IPS-20b (cell line): Measurements from ENCODE around the gene DCST1.
A peak's percentile ranks its signal among the peaks of the same experiment; 100 is the strongest.

Experiments used
- H3K27ac ChIP-seq: one replicate; pipeline ENCODE4 v1.5.1; 2013; ENCODE audit warnings: low read length
- H3K27me3 ChIP-seq: 2 replicates; pipeline ENCODE4 v1.6.1; 2013; ENCODE audit warnings: mild to moderate bottlenecking, low read length, inconsistent platforms; ENCODE audit not compliant: insufficient read depth
- H3K36me3 ChIP-seq: 2 replicates; pipeline ENCODE4 v1.6.1; 2013; ENCODE audit warnings: low read depth, mild to moderate bottlenecking, inconsistent platforms, low read length, moderate library complexity; ENCODE audit not compliant: insufficient read depth
- H3K4me1 ChIP-seq: 2 replicates; pipeline ENCODE4 v1.6.1; 2013; ENCODE audit warnings: mild to moderate bottlenecking, control low read depth, inconsistent platforms, low read length, moderate library complexity; ENCODE audit not compliant: insufficient read depth
- H3K4me3 ChIP-seq: 2 replicates; pipeline ENCODE4 v1.5.1; 2013; ENCODE audit warnings: mild to moderate bottlenecking, low read length, inconsistent platforms
- H3K9ac ChIP-seq: 2 replicates; pipeline ENCODE4 v1.6.1; 2013; ENCODE audit warnings: low read depth, mild to moderate bottlenecking, inconsistent platforms, low read length, moderate library complexity
- H3K9me3 ChIP-seq: 2 replicates; pipeline ENCODE4 v1.6.1; 2013; ENCODE audit warnings: mild to moderate bottlenecking, low read depth, low read length, inconsistent platforms; ENCODE audit not compliant: insufficient read depth

The DCST1 gene

GRCh38 chr1:155063550-155064110 lies 30.0 kb downstream of the DCST1 start, which contains the start of gene EFNA4:
EFNA4 (plus strand) TSS chr1:155063740; CDS start chr1:155063824, 84 bp downstream.
- Histone ChIP-seq H3K27me3 (peaks cover 12% of the 10 kb centered on the region; the same call in 1 of the 2 replicates), H3K4me3 (peak within 1 kb of the TSS; percentile 87), H3K27ac (peak within 1 kb of the TSS; percentile 80), H3K9me3 (no peaks in the 10 kb centered on the region), H3K36me3 (peaks cover 22% of the 10 kb centered on the region), H3K4me1 (peaks cover 9% of the 10 kb centered on the region; the same call in 1 of the 2 replicates), H3K9ac (peak within 1 kb of the TSS; percentile 87; the same call in 1 of the 2 replicates)

DNA sequence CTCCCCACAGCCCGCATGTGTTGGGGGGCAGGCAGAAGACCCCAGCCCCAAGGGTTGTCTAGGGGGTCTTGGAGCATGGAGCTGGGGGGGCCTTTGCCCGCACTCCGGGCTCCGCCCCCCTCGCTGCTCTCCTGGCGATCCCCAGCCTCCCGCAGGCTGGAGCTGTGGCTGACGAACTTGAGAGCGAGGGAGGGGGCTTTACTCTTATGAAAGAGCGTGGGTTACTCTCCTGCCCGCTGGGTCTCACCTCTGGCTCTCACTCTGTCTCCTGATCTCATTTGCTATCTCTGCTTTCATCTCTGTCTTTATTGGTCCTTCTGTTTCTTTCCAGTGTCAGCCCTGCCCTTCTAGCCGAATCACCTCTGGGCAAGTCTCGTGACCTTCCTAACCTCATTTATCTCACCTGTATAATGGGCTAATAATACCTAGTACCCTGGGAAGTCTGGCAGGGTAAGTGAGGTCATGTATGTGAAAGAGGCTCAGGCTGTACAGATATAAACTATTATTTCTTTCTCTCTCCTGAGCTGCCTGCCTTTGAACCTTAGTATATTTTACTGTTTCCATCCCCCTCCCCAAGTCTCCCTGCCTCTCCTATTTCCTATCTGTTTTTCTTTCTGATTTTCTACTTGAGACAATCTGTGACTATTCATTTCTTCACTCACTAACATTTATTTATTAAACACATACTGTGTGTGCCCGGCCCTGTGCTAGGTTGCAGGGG lies 30.6 kb downstream of the DCST1 start:
- Histone ChIP-seq H3K4me1 (peaks cover 9% of the 10 kb centered on the region; the same call in 1 of the 2 replicates), H3K36me3 (peaks cover 28% of the 10 kb centered on the region), H3K27me3 (peaks cover 12% of the 10 kb centered on the region; the same call in 1 of the 2 replicates), H3K4me3 (peak overlapping the region; percentile 87), H3K9ac (peak overlapping the region; percentile 87; the same call in 1 of the 2 replicates), H3K27ac (no peak overlapping the region), H3K9me3 (no peaks in the 10 kb centered on the region)

GRCh38 chr1:155064832-155065429 lies 31.3 kb downstream of the DCST1 start:
- H3K27me3 ChIP-seq = peaks cover 12% of the 10 kb centered on the region; the same call in 1 of the 2 replicates
- H3K36me3 ChIP-seq = peaks cover 31% of the 10 kb centered on the region
- peak overlapping the region; percentile 87 for H3K4me3 ChIP-seq
- H3K27ac ChIP-seq = no peak overlapping the region
- no peaks in the 10 kb centered on the region for H3K9me3 ChIP-seq
- H3K4me1 ChIP-seq = peaks cover 9% of the 10 kb centered on the region; the same call in 1 of the 2 replicates
- peak overlapping the region; percentile 87; the same call in 1 of the 2 replicates for H3K9ac ChIP-seq

GRCh38 chr1:155066777-155067176 lies 33.2 kb downstream of the DCST1 start:
- peaks cover 26% of the 10 kb centered on the region for H3K27me3 ChIP-seq
- peaks cover 12% of the 10 kb centered on the region; the same call in 1 of the 2 replicates for H3K4me1 ChIP-seq
- H3K9ac ChIP-seq = no peak overlapping the region
- peaks cover 31% of the 10 kb centered on the region for H3K36me3 ChIP-seq
- no peaks in the 10 kb centered on the region for H3K9me3 ChIP-seq
- H3K4me3 ChIP-seq = no peak overlapping the region
- no peak overlapping the region for H3K27ac ChIP-seq

- no peak overlapping the region for H3K4me3 ChIP-seq
- peaks cover 31% of the 10 kb centered on the region for H3K36me3 ChIP-seq
- H3K9me3 ChIP-seq = no peaks in the 10 kb centered on the region
- peaks cover 23% of the 10 kb centered on the region for H3K4me1 ChIP-seq
- no peak overlapping the region for H3K27ac ChIP-seq
- H3K27me3 ChIP-seq = peaks cover 32% of the 10 kb centered on the region
- no peak overlapping the region for H3K9ac ChIP-seq
These were observed 35.0 kb downstream of the DCST1 start for GRCh38 chr1:155068599-155068998.

DNA sequence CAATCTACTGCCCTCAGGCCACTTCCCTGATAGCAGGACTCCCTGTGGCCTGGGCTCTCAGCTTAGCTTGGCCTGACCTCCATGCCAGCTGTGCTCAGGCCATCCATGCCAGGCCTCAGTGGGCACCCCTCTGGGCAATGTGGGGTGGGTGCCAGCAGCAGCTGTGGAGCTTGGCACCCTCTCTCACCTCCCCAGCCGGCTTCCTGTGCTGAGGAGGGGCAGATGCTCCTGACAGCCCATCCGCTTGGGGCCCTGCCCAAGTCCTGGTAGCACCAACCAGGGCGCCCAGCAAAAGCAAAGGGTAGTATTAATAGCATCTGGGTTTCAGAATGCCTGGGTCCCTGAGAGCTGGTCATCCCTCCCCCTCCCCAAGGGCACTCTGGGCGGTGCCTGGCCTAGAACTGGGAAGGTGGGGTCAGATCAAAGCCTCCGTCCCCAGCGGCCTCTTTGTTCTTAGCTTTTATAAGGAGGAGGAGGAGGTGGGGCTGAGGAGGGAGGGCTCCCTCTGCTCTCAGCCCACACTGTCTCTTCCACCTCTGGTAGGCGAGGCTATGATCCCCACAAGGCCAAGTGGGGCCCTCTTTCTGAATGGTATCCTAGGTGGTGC lies 36.0 kb downstream of the DCST1 start:
- Histone ChIP-seq H3K9ac (no peak overlapping the region), H3K9me3 (no peaks in the 10 kb centered on the region), H3K36me3 (peaks cover 31% of the 10 kb centered on the region), H3K4me1 (peaks cover 23% of the 10 kb centered on the region), H3K27ac (no peak overlapping the region), H3K27me3 (peaks cover 36% of the 10 kb centered on the region), H3K4me3 (peak overlapping the region; percentile 77; the same call in 1 of the 2 replicates)

- Histone ChIP-seq H3K27me3 (peaks cover 41% of the 10 kb centered on the region), H3K36me3 (peaks cover 31% of the 10 kb centered on the region), H3K27ac (no peak overlapping the region), H3K9ac (peak overlapping the region; percentile 66; the same call in 1 of the 2 replicates), H3K4me1 (peaks cover 19% of the 10 kb centered on the region), H3K4me3 (peak overlapping the region; percentile 77), H3K9me3 (no peaks in the 10 kb centered on the region)
These were observed 36.6 kb downstream of the DCST1 start for GRCh38 chr1:155070158-155070621.

DNA sequence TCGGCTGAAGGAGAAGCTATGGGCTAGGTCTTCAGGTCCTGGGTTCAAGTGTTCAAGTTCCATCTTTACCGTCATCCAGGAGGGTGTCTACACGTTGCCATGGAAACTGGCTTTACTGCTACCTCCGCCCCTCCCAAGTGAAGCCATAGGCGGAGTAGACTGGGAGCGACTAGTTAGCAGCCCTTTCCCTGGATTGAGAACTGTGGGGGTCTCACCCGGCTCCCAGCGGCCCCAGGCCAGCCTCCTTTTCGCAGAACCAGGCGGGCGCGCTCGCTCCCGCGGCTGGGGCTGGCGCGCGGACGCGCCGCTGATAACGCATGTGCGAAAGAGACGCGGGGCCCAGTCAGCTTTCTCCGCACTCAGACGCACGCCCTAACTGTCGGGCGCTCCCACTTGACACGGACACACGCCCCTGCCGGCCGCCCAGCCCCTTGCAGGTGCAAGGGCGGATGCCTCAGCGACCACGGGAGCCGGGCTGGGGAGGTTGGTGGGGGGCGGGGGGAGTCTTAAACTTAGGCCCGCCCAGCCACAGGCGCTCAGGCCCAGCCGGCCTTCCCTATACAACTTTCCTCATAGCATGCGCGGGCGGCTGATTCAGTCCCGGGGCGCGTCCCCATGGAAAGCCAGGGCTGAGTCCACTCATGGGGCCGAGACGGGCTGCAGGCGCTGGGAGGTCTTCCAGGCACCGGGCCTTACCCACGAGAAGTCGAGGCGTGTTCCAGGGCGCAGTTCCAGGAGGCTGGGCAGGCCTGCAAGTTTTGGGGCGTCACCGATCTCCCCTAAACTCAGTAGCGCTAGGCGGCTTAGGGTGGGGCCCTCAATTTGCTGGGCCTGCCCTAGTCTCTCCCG lies 37.3 kb downstream of the DCST1 start:
- Histone ChIP-seq H3K4me3 (peak overlapping the region; percentile 77), H3K27me3 (peaks cover 44% of the 10 kb centered on the region), H3K36me3 (peaks cover 31% of the 10 kb centered on the region), H3K27ac (no peak overlapping the region), H3K9me3 (no peaks in the 10 kb centered on the region), H3K9ac (peak overlapping the region; percentile 66; the same call in 1 of the 2 replicates), H3K4me1 (peaks cover 18% of the 10 kb centered on the region)

DNA sequence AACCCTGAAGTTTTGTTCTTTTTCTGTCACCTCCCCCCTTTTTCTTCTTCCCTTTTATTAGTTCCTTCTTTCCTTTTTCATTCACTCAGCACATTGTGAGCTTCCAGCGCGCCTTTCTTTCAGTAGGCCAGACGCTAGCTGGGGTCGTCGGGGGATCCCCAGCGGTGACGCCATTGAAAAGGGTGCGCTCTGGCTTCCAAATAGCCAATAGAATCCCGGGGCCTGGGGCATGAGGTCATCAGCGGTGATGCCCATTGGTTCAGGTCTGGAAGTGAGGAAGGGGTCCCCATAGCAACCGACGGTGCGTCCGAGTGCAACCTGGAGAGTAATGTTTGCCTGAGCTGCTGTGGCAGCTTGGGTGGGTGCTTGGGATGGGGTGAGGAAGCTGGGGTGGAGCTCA lies 38.1 kb downstream of the DCST1 start:
- H3K9me3 ChIP-seq = no peaks in the 10 kb centered on the region
- no peak overlapping the region for H3K27ac ChIP-seq
- peaks cover 18% of the 10 kb centered on the region for H3K4me1 ChIP-seq
- peaks cover 23% of the 10 kb centered on the region for H3K36me3 ChIP-seq
- H3K4me3 ChIP-seq = peak overlapping the region; percentile 77; the same call in 1 of the 2 replicates
- H3K9ac ChIP-seq = peak overlapping the region; percentile 66; the same call in 1 of the 2 replicates
- peaks cover 45% of the 10 kb centered on the region for H3K27me3 ChIP-seq

- no peaks in the 10 kb centered on the region for H3K9me3 ChIP-seq
- no peak overlapping the region for H3K27ac ChIP-seq
- peaks cover 18% of the 10 kb centered on the region for H3K4me1 ChIP-seq
- H3K9ac ChIP-seq = no peak overlapping the region
- no peak overlapping the region for H3K4me3 ChIP-seq
- H3K27me3 ChIP-seq = peaks cover 55% of the 10 kb centered on the region
- peaks cover 16% of the 10 kb centered on the region for H3K36me3 ChIP-seq
These were observed 39.1 kb downstream of the DCST1 start for GRCh38 chr1:155072531-155073289.
